GM11168 (cell line): ENCODE data around the gene EIF1.
"Not testable (repeated sequence)": the region's sequence is repeated elsewhere in the genome, so short reads cannot be mapped to it uniquely, and the experiment has no call there.

Experiments used
- in situ Hi-C: fragments of 300-500 bp; cut with MboI; formaldehyde crosslinking; loops from one replicate; pipeline ENCODE4 v1.12.0; 2022; ENCODE audit warnings: low sequenced_read_pairs; ENCODE audit not compliant: unreplicated experiment

The EIF1 gene

DNA sequence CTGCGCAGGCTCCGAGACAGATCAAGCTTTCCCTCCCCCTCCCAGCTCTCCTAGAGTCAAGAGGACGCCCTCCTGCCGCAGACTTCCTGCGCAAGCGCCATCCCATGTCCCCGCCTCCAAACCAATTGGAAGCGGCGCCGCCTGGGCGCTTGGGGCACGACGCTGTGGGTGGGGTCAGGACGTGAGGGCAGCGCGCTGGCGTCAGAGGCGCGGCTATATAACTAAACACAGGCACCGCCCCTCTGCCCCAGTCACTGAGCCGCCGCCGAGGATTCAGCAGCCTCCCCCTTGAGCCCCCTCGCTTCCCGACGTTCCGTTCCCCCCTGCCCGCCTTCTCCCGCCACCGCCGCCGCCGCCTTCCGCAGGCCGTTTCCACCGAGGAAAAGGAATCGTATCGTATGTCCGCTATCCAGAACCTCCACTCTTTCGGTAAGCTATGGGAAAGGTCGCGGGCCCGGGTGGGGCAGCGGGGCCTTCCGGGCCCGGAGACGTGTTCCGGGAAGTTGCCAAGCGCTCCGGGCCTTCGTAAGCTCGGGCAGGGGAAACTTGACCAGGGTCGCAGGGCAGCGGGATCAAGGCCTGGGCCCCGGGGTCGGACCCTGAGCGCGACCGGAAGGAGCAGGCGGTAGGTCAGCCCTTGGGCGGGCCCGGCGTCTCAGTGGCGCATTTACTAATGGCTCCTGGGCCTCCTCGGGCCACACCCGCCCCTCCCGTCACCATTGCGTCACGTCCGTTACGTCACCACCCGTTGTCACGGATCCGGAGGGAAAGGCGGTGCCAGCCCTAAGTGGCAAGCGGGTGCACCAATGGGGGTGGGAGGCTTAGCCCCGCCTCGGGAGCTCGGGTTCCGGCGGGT, at the start of gene EIF1:
Gene EIF1, plus strand, starts transcription at position 245 of the 856 bp plus-strand sequence. Its CDS starts 154 bp downstream, at position 399.
- in situ Hi-C loops = no loop called here

GRCh38 chr17:41638941-41639340, 49.7 kb upstream of the EIF1 start:
- in situ Hi-C loops = no loop called here

DNA sequence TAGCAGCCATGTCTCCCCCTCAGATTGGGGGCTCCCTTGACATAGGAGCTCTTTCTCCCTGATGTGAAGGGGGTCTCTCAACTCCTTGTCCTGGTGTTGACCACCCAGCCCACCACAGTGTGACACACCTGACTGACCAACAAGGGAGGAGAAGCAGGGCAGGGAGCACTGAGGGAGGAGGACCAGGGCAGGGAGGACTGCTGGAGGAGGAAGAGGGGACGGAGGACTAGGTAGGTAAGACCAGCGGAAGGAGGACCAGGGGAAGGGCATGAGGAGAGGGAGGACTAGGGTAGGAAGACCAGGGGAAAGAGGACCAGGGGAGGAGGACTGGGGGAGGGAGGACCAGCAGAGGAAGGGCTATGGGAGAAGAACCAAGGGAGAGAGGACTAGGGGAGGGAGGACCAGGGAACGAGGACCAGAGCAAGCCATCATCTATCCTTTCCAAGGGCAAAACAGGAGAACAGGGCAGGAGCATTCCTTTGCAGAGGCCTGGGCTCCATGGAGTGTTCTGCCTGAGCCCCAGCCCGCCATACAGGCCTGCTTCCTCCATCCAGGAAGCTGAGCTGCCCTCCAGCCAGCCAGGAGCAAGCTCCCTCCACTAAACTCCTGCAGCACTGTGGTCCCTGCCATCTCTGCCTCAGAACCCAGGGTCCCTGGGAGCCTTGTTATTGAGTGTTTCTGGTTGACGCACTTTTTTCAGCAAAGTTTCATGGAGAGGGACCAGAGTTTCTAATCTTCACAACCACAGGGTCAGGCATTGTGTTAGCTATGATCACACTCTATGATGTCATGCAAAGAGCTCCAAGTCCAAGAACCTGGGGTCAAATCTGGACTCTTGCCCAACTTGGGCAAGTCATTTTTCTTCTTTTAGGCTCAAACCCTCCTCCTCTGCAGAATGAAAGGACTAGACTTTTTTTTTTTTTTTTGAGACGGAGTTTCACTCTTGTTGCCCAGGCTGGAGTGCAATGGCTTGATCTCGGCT, 48.9 kb upstream of the EIF1 start:
- in situ Hi-C loops = no loop called here

GRCh38 chr17:41640596-41640995, 48.1 kb upstream of the EIF1 start:
- in situ Hi-C loops = not testable (repeated sequence)

- in situ Hi-C loops = no loop called here
Measured at GRCh38 chr17:41642252-41643156, 46.2 kb upstream of the EIF1 start.

DNA sequence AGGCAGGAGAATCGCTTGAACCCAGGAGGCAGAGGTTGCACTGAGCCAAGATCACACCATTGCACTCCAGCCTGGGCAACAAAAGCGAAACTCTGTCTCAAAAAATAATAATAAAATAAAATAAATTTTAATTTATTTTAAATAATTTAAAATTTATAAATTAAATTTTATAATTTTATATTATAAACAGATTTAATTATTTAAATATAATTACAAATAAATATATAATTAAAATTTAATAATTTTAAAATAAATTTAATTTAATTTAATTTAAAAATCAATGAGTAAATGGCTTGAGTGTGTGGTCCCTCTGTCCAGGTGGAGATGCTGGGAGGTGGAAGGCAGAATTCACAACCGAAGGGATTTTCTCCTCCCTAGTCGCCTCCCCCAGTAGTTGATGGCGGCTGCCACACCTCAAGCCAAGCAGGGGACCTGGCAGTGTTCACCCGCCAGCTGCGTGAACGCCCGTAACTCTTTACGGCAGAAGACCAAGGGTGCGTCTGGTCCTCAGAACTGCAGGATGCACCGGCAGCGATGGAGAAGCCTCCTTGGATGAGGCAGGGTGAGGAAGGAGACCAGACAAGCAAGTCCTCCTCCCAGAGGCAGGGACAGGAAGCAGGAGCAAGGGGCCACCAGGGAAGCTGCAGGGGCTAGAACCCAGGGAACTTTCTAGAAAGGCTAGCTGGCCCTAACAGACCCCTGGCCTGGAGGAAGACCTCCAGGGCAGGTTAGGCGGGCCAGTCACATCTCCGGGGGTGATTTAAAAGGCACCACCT, 41.5 kb upstream of the EIF1 start:
- in situ Hi-C loops = no loop called here

DNA sequence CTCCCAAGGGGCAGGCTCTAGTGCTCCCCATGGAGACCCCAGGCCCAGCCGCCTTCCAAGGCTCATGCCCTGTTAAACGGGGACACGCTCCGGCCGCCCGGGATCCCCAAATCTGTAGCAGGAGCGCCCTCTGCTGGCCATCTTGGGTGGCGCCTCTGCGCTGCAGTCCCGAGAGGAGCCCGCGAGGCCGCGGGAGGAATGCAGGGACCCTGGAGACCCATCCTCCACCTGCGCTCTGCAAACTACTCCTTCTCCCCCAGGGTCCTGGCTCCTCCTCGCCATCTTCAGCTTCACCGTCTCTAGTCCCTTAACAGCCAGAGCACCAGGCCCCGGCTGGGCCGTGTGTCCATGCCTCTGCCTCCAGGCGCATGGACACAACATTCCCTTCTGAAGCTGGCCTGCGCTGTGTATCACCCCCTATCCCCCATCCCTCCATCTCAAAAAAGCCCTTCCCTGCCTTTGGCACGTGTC, 40.7 kb upstream of the EIF1 start:
- in situ Hi-C loops = no loop called here

DNA sequence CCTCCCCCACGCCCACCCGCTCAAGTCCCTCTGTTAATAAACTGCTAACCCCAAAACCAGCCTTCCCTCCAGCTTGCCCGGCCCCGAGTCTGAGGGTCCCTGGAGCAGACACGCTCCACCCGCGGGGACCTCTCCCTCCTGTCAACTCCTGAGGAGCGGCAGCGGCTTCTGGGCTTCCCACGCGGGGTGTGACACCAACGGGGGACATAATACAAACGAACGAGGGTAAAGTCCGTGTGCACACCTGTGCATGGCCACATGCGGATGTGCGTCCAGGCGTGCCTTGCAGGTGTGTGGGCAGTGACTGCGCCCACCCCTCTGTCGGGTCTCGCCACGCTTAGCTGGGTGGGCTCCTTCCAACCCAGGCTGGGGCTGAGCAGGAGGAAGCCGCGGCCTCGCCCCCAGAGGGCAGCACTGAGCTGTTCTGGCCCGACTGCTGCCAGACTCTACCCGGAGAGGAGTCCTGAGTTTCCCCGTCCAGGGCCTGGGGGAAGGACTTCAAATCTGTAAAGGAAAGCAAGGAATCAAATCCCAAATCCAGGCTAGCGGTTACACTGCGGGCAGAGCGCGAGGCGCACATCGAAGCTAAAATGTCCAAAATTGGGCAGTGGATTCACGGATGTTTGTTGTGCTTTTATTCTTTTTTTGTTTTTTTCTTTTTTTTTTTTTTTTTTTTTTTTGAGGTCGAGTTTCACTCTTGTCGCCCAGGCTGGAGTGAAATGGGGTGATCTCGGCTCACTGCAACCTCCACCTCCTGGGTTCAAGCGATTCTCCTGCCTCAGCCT, 40.1 kb upstream of the EIF1 start:
- in situ Hi-C loops = no loop called here

- in situ Hi-C loops = loop anchor here (25.0 kb wide), 2 partner anchors 738 to 1038 kb away; no protein-coding TSS in a partner anchor
Measured at GRCh38 chr17:41649923-41650519, 38.7 kb upstream of the EIF1 start.

GRCh38 chr17:41650794-41651624, 37.7 kb upstream of the EIF1 start:
- in situ Hi-C loops = loop anchor here (25.0 kb wide), 2 partner anchors 739 to 1039 kb away; no protein-coding TSS in a partner anchor

- in situ Hi-C loops = loop anchor here (25.0 kb wide), 2 partner anchors 740 to 1040 kb away; no protein-coding TSS in a partner anchor
Measured at GRCh38 chr17:41651625-41652460, 36.8 kb upstream of the EIF1 start.

GRCh38 chr17:41652461-41652970, 36.2 kb upstream of the EIF1 start:
- in situ Hi-C loops = loop anchor here (25.0 kb wide), 2 partner anchors 740 to 1040 kb away; no protein-coding TSS in a partner anchor

GRCh38 chr17:41653421-41653820, 35.3 kb upstream of the EIF1 start:
- in situ Hi-C loops = loop anchor here (25.0 kb wide), 2 partner anchors 741 to 1041 kb away; no protein-coding TSS in a partner anchor

DNA sequence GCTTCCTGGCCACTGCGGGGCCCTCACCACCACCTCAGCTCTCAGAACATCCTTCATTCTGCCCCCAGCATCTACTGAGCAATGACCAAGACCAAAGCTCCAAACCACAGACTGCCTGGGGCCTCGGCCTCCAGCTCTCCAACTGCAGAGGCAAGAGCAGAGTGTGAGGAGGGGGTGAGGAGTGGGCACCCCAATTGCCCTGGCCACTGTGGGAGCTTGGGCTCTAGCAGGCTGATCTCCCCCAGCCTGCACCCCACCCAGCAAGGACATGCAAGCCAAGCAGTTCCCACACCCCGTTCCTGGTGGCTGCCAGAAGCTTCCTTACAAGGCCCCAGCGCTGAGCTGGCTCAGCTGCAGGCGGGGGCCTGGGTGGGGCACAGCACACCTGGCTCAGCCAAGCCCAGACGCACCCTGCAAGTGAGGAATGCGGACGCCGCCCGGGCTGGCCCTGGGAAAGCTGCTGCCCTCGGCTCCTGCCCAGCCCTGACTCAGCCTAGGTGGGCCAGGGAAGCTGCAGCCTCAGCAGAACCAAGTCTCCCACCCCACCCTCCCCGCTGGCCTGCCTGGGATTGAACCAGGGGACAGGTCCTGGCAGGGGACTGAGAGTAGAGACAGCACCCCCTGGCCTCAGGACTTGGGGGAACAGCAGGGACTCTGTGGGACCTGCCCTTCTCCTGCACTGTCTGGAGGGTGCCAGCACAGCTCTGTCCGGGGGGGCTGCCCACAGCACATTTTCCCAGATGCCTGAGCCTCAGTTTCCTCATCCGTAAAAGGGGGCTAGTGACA, 34.6 kb upstream of the EIF1 start:
- in situ Hi-C loops = loop anchor here (25.0 kb wide), 2 partner anchors 742 to 1042 kb away; no protein-coding TSS in a partner anchor
